WI38 (cell line): ENCODE data around the gene SPEG.

Experiments
- H3K4me3 ChIP-seq: 2 replicates; pipeline ENCODE4 v1.5.1; 2011; ENCODE audit warnings: low read depth, mild to moderate bottlenecking, control low read depth, low read length
- TF ChIP-seq, protein P1 (sequence below): IDR thresholded peaks from 2 replicates; pipeline ENCODE4 v1.5.1; 2012; ENCODE audit warnings: low read depth, mild to moderate bottlenecking, control low read depth, low read length

Gene SPEG

GRCh38 chr2:219543596-219544358, 109.1 kb downstream of the SPEG start, which contains the start of the genes CHPF and TMEM198:
Gene CHPF, minus strand, starts transcription at chr2:219543809. Its CDS starts 271 bp downstream, at chr2:219543538.
Gene TMEM198, plus strand, starts transcription at chr2:219544028. Its CDS starts 700 bp downstream, at chr2:219544728.
- H3K4me3 ChIP-seq: peak within 1 kb of the TSS; percentile 82
- TF ChIP-seq, protein P1, sequence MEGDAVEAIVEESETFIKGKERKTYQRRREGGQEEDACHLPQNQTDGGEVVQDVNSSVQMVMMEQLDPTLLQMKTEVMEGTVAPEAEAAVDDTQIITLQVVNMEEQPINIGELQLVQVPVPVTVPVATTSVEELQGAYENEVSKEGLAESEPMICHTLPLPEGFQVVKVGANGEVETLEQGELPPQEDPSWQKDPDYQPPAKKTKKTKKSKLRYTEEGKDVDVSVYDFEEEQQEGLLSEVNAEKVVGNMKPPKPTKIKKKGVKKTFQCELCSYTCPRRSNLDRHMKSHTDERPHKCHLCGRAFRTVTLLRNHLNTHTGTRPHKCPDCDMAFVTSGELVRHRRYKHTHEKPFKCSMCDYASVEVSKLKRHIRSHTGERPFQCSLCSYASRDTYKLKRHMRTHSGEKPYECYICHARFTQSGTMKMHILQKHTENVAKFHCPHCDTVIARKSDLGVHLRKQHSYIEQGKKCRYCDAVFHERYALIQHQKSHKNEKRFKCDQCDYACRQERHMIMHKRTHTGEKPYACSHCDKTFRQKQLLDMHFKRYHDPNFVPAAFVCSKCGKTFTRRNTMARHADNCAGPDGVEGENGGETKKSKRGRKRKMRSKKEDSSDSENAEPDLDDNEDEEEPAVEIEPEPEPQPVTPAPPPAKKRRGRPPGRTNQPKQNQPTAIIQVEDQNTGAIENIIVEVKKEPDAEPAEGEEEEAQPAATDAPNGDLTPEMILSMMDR: no peak

- TF ChIP-seq, protein P1: no peak
- H3K4me3 ChIP-seq: peak overlapping the region; percentile 82; the same call in 1 of the 2 replicates
Observed at GRCh38 chr2:219544567-219544966, 109.9 kb downstream of the SPEG start.

DNA sequence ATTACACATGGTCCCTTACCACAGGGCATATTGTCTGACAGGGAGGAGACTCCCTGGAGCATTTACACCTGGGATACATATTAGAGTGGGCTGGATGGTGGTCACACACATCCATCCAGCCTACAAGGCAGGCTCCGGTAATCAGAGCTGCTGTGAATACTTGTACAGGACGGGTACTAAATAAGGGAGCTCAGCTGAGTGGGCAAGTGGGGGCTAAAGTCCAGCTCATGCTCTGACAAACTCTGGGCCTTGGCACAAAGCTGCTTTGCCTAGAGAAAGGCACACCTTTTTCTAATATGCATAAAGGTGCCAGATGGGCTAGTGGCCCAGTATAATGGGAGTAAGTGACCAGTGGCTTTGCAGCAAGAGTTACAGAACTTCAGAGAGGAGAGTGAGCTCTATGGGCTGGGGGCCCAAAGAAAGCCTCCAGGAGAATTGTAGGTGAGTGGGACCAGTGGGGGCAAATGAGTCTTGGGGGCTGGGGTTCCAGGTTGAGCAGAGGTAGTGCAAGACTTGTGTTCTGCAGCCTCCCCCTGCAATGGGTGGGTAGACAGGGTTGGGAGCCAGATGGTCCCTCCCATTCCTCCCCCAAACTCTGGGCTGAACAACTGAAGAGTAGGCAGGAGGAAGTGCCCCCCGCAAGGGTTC, 110.8 kb downstream of the SPEG start:
- TF ChIP-seq, protein P1: no peak
- no peak overlapping the region for H3K4me3 ChIP-seq

GRCh38 chr2:219545943-219546352, 111.3 kb downstream of the SPEG start:
- H3K4me3 ChIP-seq: no peak overlapping the region
- TF ChIP-seq, protein P1: no peak

GRCh38 chr2:219547621-219548020, 113.0 kb downstream of the SPEG start:
- TF ChIP-seq, protein P1: no peak
- H3K4me3 ChIP-seq: no peak overlapping the region
